WI38 (cell line): ENCODE measurements around the gene GNAZ.

Experiments
- H3K4me3 ChIP-seq: 2 replicates; pipeline ENCODE4 v1.5.1; 2011; ENCODE audit warnings: low read depth, mild to moderate bottlenecking, control low read depth, low read length
- TF ChIP-seq, protein P1 (sequence below): IDR thresholded peaks from 2 replicates; pipeline ENCODE4 v1.5.1; 2012; ENCODE audit warnings: low read depth, mild to moderate bottlenecking, control low read depth, low read length

GNAZ gene

DNA sequence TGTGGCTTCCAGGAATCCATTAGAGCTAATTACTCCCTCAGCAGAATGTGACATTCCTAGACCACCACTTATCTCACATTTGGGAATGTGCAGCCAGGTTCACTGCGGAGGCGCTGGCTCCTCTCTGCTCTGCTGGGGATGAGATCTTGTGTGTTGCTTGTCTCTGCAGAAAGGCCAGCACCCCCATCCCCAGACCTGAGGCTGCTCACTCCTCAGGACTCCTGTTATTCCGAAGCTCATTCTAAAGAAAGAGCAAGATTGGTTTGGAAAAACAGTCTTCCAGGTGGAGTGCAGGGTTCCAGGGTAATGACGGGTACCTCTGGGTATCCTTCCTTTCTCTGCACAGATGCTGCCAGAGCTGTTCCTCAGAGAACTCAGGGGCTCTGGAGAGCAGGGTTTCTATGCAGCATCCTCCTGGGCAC is 50.7 kb downstream of the GNAZ start:
- no peak overlapping the region for H3K4me3 ChIP-seq
- TF ChIP-seq, protein P1, sequence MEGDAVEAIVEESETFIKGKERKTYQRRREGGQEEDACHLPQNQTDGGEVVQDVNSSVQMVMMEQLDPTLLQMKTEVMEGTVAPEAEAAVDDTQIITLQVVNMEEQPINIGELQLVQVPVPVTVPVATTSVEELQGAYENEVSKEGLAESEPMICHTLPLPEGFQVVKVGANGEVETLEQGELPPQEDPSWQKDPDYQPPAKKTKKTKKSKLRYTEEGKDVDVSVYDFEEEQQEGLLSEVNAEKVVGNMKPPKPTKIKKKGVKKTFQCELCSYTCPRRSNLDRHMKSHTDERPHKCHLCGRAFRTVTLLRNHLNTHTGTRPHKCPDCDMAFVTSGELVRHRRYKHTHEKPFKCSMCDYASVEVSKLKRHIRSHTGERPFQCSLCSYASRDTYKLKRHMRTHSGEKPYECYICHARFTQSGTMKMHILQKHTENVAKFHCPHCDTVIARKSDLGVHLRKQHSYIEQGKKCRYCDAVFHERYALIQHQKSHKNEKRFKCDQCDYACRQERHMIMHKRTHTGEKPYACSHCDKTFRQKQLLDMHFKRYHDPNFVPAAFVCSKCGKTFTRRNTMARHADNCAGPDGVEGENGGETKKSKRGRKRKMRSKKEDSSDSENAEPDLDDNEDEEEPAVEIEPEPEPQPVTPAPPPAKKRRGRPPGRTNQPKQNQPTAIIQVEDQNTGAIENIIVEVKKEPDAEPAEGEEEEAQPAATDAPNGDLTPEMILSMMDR, result no peak

DNA sequence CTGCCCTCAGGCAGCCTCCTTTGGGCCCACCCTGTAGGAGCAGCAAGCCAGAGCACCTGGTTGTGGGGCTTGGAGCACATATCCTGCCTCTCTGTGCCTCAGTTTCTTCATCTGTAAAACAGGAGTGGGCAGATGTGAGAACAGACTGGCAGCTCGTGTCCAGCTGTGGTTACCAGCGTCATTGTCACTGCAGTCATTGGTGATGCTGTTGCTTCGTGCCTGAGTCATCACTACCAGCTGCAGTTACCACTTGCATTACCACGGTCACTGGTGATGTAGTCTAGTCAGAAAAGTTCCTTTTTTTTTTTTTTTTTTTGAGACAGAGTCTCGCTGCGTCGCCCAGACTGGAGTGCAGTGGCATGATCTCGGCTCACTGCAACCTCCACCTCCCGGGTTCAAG is 51.1 kb downstream of the GNAZ start:
- TF ChIP-seq, protein P1, result no peak
- no peak overlapping the region for H3K4me3 ChIP-seq

DNA sequence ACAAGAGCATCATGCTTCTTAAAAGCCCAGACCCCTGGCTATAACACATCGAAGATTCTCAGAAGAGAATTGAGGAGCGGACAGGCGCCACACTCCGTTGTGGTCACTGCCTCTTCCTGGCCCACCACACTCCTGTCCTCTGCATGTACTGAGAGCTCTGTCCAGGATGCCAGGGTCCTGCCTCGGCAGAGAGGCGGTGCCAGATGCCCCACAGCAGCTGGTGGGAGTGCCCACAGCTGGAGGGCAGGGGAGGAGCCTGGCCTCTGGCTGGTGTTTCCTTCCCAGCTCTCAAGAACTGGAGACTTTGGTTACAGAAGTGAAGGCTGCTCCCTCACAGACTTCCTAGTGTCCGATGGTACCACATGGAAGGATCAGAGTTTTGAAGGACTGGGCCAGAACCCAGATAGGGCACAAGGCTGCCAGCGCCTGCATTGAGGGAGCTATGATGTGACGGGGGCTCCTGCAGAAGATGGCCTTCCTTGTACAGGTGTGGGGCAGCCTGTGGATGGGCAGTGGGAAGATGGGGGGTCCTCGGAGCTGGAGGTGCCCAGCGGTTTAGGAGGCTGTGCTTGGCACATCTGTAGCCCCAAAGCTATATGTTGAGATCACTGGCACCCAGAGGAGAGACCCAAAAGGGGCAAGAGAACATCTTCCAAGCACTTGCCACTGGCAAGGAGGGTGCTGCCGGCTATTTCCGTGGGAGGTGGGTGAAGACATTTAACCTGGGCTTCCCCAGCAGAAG is 52.1 kb downstream of the GNAZ start:
- TF ChIP-seq, protein P1, result no peak
- no peak overlapping the region for H3K4me3 ChIP-seq

DNA sequence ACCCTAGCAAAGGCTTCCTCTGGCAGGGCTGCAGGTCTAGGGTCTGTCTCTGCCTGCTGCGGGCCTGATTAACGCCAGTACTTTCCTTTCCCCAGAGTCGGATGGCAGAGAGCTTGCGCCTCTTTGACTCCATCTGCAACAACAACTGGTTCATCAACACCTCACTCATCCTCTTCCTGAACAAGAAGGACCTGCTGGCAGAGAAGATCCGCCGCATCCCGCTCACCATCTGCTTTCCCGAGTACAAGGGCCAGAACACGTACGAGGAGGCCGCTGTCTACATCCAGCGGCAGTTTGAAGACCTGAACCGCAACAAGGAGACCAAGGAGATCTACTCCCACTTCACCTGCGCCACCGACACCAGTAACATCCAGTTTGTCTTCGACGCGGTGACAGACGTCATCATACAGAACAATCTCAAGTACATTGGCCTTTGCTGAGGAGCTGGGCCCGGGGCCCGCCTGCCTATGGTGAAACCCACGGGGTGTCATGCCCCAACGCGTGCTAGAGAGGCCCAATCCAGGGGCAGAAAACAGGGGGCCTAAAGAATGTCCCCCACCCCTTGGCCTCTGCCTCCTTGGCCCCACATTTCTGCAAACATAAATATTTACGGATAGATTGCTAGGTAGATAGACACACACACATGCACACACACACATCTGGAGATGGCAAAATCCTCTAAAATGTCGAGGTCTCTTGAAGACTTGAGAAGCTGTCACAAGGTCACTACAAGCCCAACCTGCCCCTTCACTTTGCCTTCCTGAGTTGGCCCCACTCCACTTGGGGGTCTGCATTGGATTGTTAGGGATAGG is 52.9 kb downstream of the GNAZ start:
- no peak overlapping the region for H3K4me3 ChIP-seq
- TF ChIP-seq, protein P1, result no peak

DNA sequence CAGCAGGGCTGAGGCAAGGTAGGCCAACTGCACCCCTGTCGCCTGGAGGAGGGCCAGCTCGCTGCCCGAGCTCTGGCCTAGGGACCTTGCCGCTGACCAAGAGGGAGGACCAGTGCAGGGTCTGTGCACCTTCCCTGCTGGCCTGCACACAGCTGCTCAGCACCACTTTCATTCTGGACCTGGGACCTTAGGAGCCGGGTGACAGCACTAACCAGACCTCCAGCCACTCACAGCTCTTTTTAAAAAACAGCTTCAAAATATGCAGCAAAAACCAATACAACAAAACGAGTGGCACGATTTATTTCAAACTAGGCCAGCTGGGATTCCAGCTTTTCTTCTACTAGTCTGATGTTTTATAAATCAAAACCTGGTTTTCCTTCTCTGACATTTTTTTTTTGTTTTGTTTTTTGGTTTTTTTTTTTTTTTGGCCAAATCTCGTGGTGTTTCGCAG is 53.5 kb downstream of the GNAZ start:
- H3K4me3 ChIP-seq, result no peak overlapping the region
- TF ChIP-seq, protein P1, result no peak

DNA sequence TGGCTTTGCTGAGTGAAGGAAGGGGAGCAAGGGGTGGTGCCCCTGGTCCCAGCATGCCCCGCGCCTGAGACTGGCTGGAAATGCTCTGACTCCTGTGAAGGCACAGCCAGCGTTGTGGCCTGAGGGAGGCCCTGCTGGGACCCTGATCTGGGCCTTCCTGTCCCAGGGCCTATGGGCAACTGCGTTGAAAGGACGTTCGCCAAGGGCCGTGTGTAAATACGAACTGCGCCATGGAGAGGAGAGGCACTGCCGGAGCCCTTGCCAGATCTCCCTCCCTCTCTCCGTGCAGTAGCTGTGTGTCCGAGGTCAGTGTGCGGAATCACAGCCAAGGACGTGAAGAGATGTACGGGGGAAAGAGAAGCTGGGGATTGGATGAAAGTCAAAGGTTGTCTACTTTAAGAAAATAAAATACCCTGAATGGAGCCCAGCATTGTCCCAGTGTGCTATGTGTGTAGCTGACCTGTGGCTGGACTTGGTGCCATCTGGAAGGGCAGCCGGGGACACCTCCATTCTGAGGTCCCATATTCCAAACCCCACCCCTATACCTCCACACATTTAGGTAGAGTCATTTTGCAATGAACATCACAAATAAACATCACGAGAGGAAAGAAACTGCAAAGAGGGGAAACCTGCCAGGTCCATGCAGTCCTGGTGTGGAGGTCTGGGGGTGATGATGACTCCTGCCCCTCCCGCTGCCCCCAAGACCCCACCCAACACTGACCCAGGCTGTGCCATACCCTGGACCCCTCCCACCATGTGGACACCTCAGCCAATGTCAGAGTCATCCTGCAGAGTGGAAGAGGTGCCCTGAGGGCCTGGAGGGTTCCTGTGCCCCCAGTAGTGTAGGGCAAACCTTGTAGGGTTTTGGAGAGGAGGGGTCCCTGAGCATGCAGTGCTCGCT is 54.5 kb downstream of the GNAZ start:
- TF ChIP-seq, protein P1, result no peak
- H3K4me3 ChIP-seq, result no peak overlapping the region
